ENCODE measurements around the gene FCER2.

- TF ChIP-seq CTCF (IDR thresholded peaks at IDR 0.05): no peak
- no peak for TF ChIP-seq POLR2A (IDR thresholded peaks at IDR 0.05)
Measured at GRCh38 chr19:7705387-7706187, 3.7 kb upstream of the FCER2 start.
